ENCODE measurements around the gene TOMM70.

TOMM70 gene

GRCh38 chr3:100411091-100411982 lies 10.4 kb upstream of the TOMM70 start:
- DNase-seq, result no peak

- no peak for DNase-seq
These were observed 7.2 kb upstream of the TOMM70 start for GRCh38 chr3:100407977-100408532.

- DNase-seq, result peak; percentile 24
These were observed 6.3 kb upstream of the TOMM70 start for GRCh38 chr3:100407164-100407563.

- no peak for DNase-seq
These were observed 3.3 kb upstream of the TOMM70 start for GRCh38 chr3:100404250-100404548.

- DNase-seq, result peak; percentile 74
These were observed 2.7 kb upstream of the TOMM70 start for GRCh38 chr3:100403362-100404249.

GRCh38 chr3:100402891-100403290 lies 2.0 kb upstream of the TOMM70 start:
- peak; percentile 66 for DNase-seq

GRCh38 chr3:100402256-100402655 lies 1.4 kb upstream of the TOMM70 start:
- DNase-seq, result peak; percentile 76

GRCh38 chr3:100401674-100402041 lies 769 bp upstream of the TOMM70 start:
- peak; percentile 85 for DNase-seq

GRCh38 chr3:100400419-100400779 lies 490 bp downstream of the TOMM70 start:
- peak; percentile 35 for DNase-seq

GRCh38 chr3:100399341-100400071 lies 1.4 kb downstream of the TOMM70 start:
- DNase-seq, result peak; percentile 24

- no peak for DNase-seq
These were observed 3.9 kb downstream of the TOMM70 start for GRCh38 chr3:100396967-100397366.

GRCh38 chr3:100395679-100396431 lies 5.0 kb downstream of the TOMM70 start:
- no peak for DNase-seq

GRCh38 chr3:100389025-100389424 lies 11.9 kb downstream of the TOMM70 start:
- DNase-seq, result no peak

GRCh38 chr3:100386437-100387074 lies 14.3 kb downstream of the TOMM70 start:
- DNase-seq, result no peak

GRCh38 chr3:100384733-100385525 lies 16.0 kb downstream of the TOMM70 start:
- no peak for DNase-seq

- DNase-seq, result no peak
These were observed 24.6 kb downstream of the TOMM70 start for GRCh38 chr3:100376301-100376700.

GRCh38 chr3:100374521-100374920 lies 26.4 kb downstream of the TOMM70 start:
- DNase-seq, result no peak

GRCh38 chr3:100370756-100371155 lies 30.1 kb downstream of the TOMM70 start:
- no peak for DNase-seq

- no peak for DNase-seq
These were observed 32.4 kb downstream of the TOMM70 start for GRCh38 chr3:100368441-100368840.

- DNase-seq, result no peak
These were observed 34.5 kb downstream of the TOMM70 start for GRCh38 chr3:100366424-100366823.

- DNase-seq, result no peak
These were observed 36.5 kb downstream of the TOMM70 start for GRCh38 chr3:100364421-100364820.

Measured in OCI-M1 (cell line).